HG03135 (cell line): ENCODE results near the gene FYB1.

Experiments used
- ATAC-seq: cut with Tn5 transposase; IDR thresholded peaks from one replicate; pipeline ENCODE4 v1.9.1; 2021; ENCODE audit warnings: mild to moderate bottlenecking, moderate library complexity; ENCODE audit not compliant: unreplicated experiment

Gene FYB1

GRCh38 chr5:39059064-39059463 lies 160.3 kb downstream of the FYB1 start:
- no peak for ATAC-seq

GRCh38 chr5:39058178-39058921 lies 161.0 kb downstream of the FYB1 start:
- peak; percentile 74 for ATAC-seq

- ATAC-seq, result no peak
These were observed 161.6 kb downstream of the FYB1 start for GRCh38 chr5:39057734-39058133.

- no peak for ATAC-seq
These were observed 163.5 kb downstream of the FYB1 start for GRCh38 chr5:39055768-39056398.
